Osteocyte (in vitro differentiated cells): ENCODE data around the gene FHIT. TPM values are rescaled to one million over a fixed set of nuclear protein-coding genes. Genes with fewer than 3 reads are reported as not detected.

Source experiments
- DNase-seq: peaks from one replicate; pipeline ENCODE4 v3.0.0; 2021; ENCODE audit warnings: mixed read lengths; ENCODE audit not compliant: unreplicated experiment; ENCODE audit errors: extremely low spot score
- H3K27ac Mint-ChIP-seq: one replicate; pipeline ENCODE4 v1.8.0; 2021; ENCODE audit warnings: mild to moderate bottlenecking, mixed read lengths; ENCODE audit not compliant: unreplicated experiment
- H3K27me3 Mint-ChIP-seq: one replicate; pipeline ENCODE4 v1.8.0; 2021; ENCODE audit warnings: mixed read lengths; ENCODE audit not compliant: unreplicated experiment
- H3K36me3 Mint-ChIP-seq: one replicate; pipeline ENCODE4 v1.8.0; 2021; ENCODE audit warnings: mixed read lengths; ENCODE audit not compliant: unreplicated experiment
- H3K4me1 Mint-ChIP-seq: one replicate; pipeline ENCODE4 v1.8.0; 2021; ENCODE audit warnings: mixed read lengths; ENCODE audit not compliant: unreplicated experiment
- H3K4me3 Mint-ChIP-seq: one replicate; pipeline ENCODE4 v1.8.0; 2021; ENCODE audit warnings: mild to moderate bottlenecking, moderate library complexity, mixed read lengths; ENCODE audit not compliant: unreplicated experiment
- H3K9me3 Mint-ChIP-seq: one replicate; pipeline ENCODE4 v1.8.0; 2021; ENCODE audit warnings: mixed read lengths; ENCODE audit not compliant: unreplicated experiment
- CTCF ChIP-seq: fragments of 200-600 bp; sonication (generic); IDR thresholded peaks from 2 replicates; pipeline ENCODE4 v1.5.0; 2021; ENCODE audit warnings: antibody characterized with exemption, mild to moderate bottlenecking, moderate library complexity
- total RNA-seq: library from RNA; stranded (reverse); gene quantifications from 2 replicates; pipeline ENCODE4 v1.2.1, GENCODE V29; 2021

The FHIT gene
- total RNA-seq, 1 donor from 2014 or later: 2.3 TPM

GRCh38 chr3:61180206-61180605 is 71.0 kb downstream of the FHIT start:
- peaks cover 5% of the 10 kb centered on the region for H3K27me3 Mint-ChIP-seq
- peaks cover 3% of the 10 kb centered on the region for H3K4me1 Mint-ChIP-seq
- DNase-seq: no peak
- TF ChIP-seq CTCF: no peak
- no peak overlapping the region for H3K4me3 Mint-ChIP-seq
- no peaks in the 10 kb centered on the region for H3K9me3 Mint-ChIP-seq
- H3K36me3 Mint-ChIP-seq: peaks cover 2% of the 10 kb centered on the region
- H3K27ac Mint-ChIP-seq: no peak overlapping the region

GRCh38 chr3:61178167-61178566 is 73.1 kb downstream of the FHIT start:
- DNase-seq: no peak
- Mint-ChIP-seq H3K27me3 (no peaks in the 10 kb centered on the region), H3K36me3 (peaks cover 2% of the 10 kb centered on the region), H3K27ac (no peak overlapping the region), H3K4me3 (no peak overlapping the region), H3K9me3 (no peaks in the 10 kb centered on the region), H3K4me1 (peaks cover 4% of the 10 kb centered on the region)
- no peak for TF ChIP-seq CTCF

- H3K36me3 Mint-ChIP-seq: peaks cover 2% of the 10 kb centered on the region
- H3K27ac Mint-ChIP-seq: no peak overlapping the region
Observed at GRCh38 chr3:61177450-61177849, 73.8 kb downstream of the FHIT start.

GRCh38 chr3:61173676-61174075 is 77.6 kb downstream of the FHIT start:
- TF ChIP-seq CTCF: no peak
- Mint-ChIP-seq H3K9me3 (no peaks in the 10 kb centered on the region), H3K4me1 (peaks cover 2% of the 10 kb centered on the region), H3K27ac (no peak overlapping the region), H3K4me3 (no peak overlapping the region), H3K36me3 (peaks cover 2% of the 10 kb centered on the region), H3K27me3 (no peaks in the 10 kb centered on the region)
- DNase-seq: no peak

More at GRCh38 chr3:61177450-61177849, 73.8 kb downstream of the FHIT start:
- Mint-ChIP-seq H3K9me3 (no peaks in the 10 kb centered on the region), H3K27me3 (no peaks in the 10 kb centered on the region), H3K4me3 (no peak overlapping the region), H3K4me1 (peaks cover 4% of the 10 kb centered on the region)
- no peak for TF ChIP-seq CTCF
- no peak for DNase-seq

- peaks cover 2% of the 10 kb centered on the region for H3K36me3 Mint-ChIP-seq
- H3K27me3 Mint-ChIP-seq: no peaks in the 10 kb centered on the region
- H3K4me1 Mint-ChIP-seq: peaks cover 2% of the 10 kb centered on the region
- no peaks in the 10 kb centered on the region for H3K9me3 Mint-ChIP-seq
- no peak overlapping the region for H3K27ac Mint-ChIP-seq
- TF ChIP-seq CTCF: no peak
- no peak overlapping the region for H3K4me3 Mint-ChIP-seq
- DNase-seq: no peak
Observed at GRCh38 chr3:61172684-61173083, 78.6 kb downstream of the FHIT start.
